ENCODE results near the gene NEK9.

- TF ChIP-seq CTCF (conservative IDR thresholded peaks at IDR 0.05; ENCODE audit: low read depth in 2 of 2) (no peak), POLR2AphosphoS5 (IDR thresholded peaks at IDR 0.05; ENCODE audit: low read depth) (no peak), ZNF462 (CRISPR knock-in tag; IDR thresholded peaks at IDR 0.05) (no peak), EZH2 (IDR thresholded peaks at IDR 0.05; ENCODE audit: low read depth, unreplicated experiment) (no peak), CREB1 (CRISPR knock-in tag; IDR thresholded peaks at IDR 0.05; ENCODE audit: low read depth) (no peak), EZH2phosphoT487 (IDR thresholded peaks at IDR 0.05; ENCODE audit: unreplicated experiment) (no peak), ZNF331 (CRISPR knock-in tag; IDR thresholded peaks at IDR 0.05; ENCODE audit: low read depth) (no peak), JUNB (IDR thresholded peaks at IDR 0.05; ENCODE audit: unreplicated experiment) (no peak), NANOG (IDR thresholded peaks at IDR 0.05; ENCODE audit: borderline replicate concordance) (no peak)
- TF ChIP-seq, protein P1, sequence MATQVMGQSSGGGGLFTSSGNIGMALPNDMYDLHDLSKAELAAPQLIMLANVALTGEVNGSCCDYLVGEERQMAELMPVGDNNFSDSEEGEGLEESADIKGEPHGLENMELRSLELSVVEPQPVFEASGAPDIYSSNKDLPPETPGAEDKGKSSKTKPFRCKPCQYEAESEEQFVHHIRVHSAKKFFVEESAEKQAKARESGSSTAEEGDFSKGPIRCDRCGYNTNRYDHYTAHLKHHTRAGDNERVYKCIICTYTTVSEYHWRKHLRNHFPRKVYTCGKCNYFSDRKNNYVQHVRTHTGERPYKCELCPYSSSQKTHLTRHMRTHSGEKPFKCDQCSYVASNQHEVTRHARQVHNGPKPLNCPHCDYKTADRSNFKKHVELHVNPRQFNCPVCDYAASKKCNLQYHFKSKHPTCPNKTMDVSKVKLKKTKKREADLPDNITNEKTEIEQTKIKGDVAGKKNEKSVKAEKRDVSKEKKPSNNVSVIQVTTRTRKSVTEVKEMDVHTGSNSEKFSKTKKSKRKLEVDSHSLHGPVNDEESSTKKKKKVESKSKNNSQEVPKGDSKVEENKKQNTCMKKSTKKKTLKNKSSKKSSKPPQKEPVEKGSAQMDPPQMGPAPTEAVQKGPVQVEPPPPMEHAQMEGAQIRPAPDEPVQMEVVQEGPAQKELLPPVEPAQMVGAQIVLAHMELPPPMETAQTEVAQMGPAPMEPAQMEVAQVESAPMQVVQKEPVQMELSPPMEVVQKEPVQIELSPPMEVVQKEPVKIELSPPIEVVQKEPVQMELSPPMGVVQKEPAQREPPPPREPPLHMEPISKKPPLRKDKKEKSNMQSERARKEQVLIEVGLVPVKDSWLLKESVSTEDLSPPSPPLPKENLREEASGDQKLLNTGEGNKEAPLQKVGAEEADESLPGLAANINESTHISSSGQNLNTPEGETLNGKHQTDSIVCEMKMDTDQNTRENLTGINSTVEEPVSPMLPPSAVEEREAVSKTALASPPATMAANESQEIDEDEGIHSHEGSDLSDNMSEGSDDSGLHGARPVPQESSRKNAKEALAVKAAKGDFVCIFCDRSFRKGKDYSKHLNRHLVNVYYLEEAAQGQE (IDR thresholded peaks at IDR 0.05; ENCODE audit: unreplicated experiment): no peak
- TF ChIP-seq, protein P2, sequence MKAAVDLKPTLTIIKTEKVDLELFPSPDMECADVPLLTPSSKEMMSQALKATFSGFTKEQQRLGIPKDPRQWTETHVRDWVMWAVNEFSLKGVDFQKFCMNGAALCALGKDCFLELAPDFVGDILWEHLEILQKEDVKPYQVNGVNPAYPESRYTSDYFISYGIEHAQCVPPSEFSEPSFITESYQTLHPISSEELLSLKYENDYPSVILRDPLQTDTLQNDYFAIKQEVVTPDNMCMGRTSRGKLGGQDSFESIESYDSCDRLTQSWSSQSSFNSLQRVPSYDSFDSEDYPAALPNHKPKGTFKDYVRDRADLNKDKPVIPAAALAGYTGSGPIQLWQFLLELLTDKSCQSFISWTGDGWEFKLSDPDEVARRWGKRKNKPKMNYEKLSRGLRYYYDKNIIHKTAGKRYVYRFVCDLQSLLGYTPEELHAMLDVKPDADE (IDR thresholded peaks at IDR 0.05): no peak
Observed at GRCh38 chr14:75156901-75157300, 30.1 kb upstream of the NEK9 start.
